H1 (cell line): ENCODE measurements around the gene PIAS4. TPM values are rescaled to one million over a fixed set of nuclear protein-coding genes. Genes with fewer than 3 reads are reported as not detected.

Source experiments
- SIX5 ChIP-seq: IDR thresholded peaks from 2 replicates; pipeline ENCODE4 v1.6.1; 2011; ENCODE audit warnings: mild to moderate bottlenecking, low read depth, low read length
- SP2 ChIP-seq: IDR thresholded peaks from 2 replicates; pipeline ENCODE4 v1.6.1; 2012; ENCODE audit warnings: mild to moderate bottlenecking, low read length, inconsistent platforms
- polyA plus RNA-seq, 7 experiments: library from polyadenylated mRNA; depleted of rRNA in 3 of 7; stranded (reverse) in 5 of 7; unstranded in 2 of 7; fragments of >200 nt in 5 of 7; fragments of 200-250 nt in 2 of 7; gene quantifications; 1 replicate in 5 of 7; 2 replicates in 1 of 7; 4 replicates in 1 of 7; pipeline versions ENCODE4 v1.2.1 to v1.2.3, GENCODE V29; 2011 to 2013; ENCODE audit warnings: missing spikeins in 2 of 7, mixed read lengths in 2 of 7
- total RNA-seq: library from RNA; stranded (reverse); fragmentation: NEBNext Ultra II Directional; extraction: Animal tissue kit (Norgen Biotek cat#: 25700); gene quantifications from 2 replicates; pipeline ENCODE4 v1.2.1, GENCODE V29; 2021

PIAS4 gene
- total and polyA plus RNA-seq, 2 of the 8 experiments (the other 6 are each of a cell fraction or from before 2014, with no cell fraction given): 30.2 to 51.4 TPM

- TF ChIP-seq SIX5 (no peak), SP2 (no peak)
These were observed 44.8 kb downstream of the PIAS4 start (continued) for GRCh38 chr19:4052114-4052992.
